Small intestine (tissue), 7 donors: ENCODE data around the gene P2RX6. TPM values are rescaled to one million over a fixed set of nuclear protein-coding genes. Genes with fewer than 3 reads are reported as not detected.
A peak's percentile ranks its signal among the peaks of the same experiment; 100 is the strongest.

Experiments
- DNase-seq, 2 donors: peaks; one replicate each; pipeline versions ENCODE4 v3.0.0 to v3.0.0-alpha.2; 2013
- FAIRE-seq: peaks from 2 replicates; lab custom pipeline; 2012; peaks lifted over from hg19 to GRCh38; lab: Jason Lieb, UNC
- H3K27ac ChIP-seq, 3 donors: one replicate each; pipeline ENCODE4 v1.5.1; 2013; ENCODE audit warnings: low read length in 2 of 3, mild to moderate bottlenecking in 2 of 3, control low read depth in 1 of 3, inconsistent platforms in 1 of 3, low read depth in 1 of 3, moderate library complexity in 1 of 3
- H3K27me3 ChIP-seq, 3 donors: one replicate each; pipeline ENCODE4 v1.6.1; 2013; ENCODE audit warnings: low read length in 3 of 3, inconsistent platforms in 1 of 3; ENCODE audit not compliant: control insufficient read depth in 3 of 3, insufficient read depth in 3 of 3
- H3K36me3 ChIP-seq, 3 donors: one replicate each; pipeline ENCODE4 v1.6.1; 2013; ENCODE audit warnings: low read length in 3 of 3, inconsistent platforms in 1 of 3, low read depth in 1 of 3, mild to moderate bottlenecking in 1 of 3, moderate library complexity in 1 of 3; ENCODE audit not compliant: control insufficient read depth in 3 of 3, insufficient read depth in 2 of 3
- H3K4me1 ChIP-seq, 3 donors: one replicate each; pipeline ENCODE4 v1.6.1; 2013; ENCODE audit warnings: low read length in 2 of 3, inconsistent platforms in 1 of 3, low read depth in 1 of 3, mild to moderate bottlenecking in 1 of 3, moderate library complexity in 1 of 3; ENCODE audit not compliant: control insufficient read depth in 3 of 3, insufficient read depth in 2 of 3
- H3K4me3 ChIP-seq, 3 donors: one replicate each; pipeline ENCODE4 v1.5.1; 2013; ENCODE audit warnings: low read length in 3 of 3, control low read depth in 1 of 3, inconsistent platforms in 1 of 3, low read depth in 1 of 3, mild to moderate bottlenecking in 1 of 3, moderate library complexity in 1 of 3
- H3K9me3 ChIP-seq, 2 donors: one replicate each; pipeline ENCODE4 v1.6.1; 2013; ENCODE audit warnings: low read depth in 1 of 2, low read length in 1 of 2; ENCODE audit not compliant: control insufficient read depth in 2 of 2, insufficient read depth in 1 of 2
- WGBS, 3 donors: extraction: QIAGEN DNeasy Blood & Tissue Kit; methylation state at CpG; one replicate each; pipeline ENCODE4 v1.1.7; 2013; 5-methylcytosine and 5-hydroxymethylcytosine counted together
- polyA plus RNA-seq, 4 donors: library from polyadenylated mRNA; stranded (reverse) in 3 of 4; unstranded in 1 of 4; fragments of 200-250 nt in 3 of 4; fragments of 120-200 nt in 1 of 4; gene quantifications; one replicate each; pipeline versions ENCODE4 v1.2.1 to v1.2.3, GENCODE V29; 2013
- donor health status: healthy with polysubstance abuse.
- donor health status: control.
- donor health status: control.
- donor health status: Bipolar disorder and iron deficiency.
- donor health status: healthy.

Gene P2RX6
- polyA plus RNA-seq, 4 donors, result 0.62 to 0.84 TPM; not detected in 2

DNA sequence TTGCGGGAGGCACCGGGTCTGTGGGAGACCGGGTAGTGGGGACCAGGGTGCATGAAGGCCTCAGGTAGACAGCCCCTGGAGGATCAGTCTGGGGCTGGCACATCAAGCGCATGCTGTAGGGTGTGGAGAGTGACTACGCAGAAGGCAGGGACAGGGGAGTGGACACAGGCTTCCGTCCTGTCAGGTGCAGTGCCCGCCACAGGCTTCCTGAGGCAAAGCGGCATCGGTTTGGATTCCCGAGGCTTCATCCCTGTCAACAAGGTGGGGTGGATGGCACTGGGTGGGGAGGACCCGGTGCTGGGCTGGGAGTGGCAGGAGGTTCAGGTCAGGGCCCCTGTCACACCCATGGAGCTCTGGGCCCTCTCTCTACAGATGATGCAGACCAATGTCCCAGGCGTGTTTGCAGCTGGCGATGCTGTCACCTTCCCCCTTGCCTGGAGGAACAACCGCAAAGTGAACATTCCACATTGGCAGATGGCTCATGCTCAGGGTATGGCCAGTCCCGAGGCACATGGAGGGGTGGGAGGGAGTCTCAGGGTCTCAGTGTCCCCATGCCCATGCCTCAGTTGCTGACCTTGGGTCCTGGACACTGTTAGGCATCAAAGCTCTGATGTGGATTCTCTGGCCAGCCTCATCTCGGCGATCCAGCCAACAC, 37.3 kb upstream of the P2RX6 start:
- no peak for DNase-seq
- 86 to 91% (median 87%) methylated on average over 17 of the region's 17 CpGs for WGBS, 3 donors
- peaks cover 0 to 9% of the 10 kb centered on the region in 2 donors for H3K9me3 ChIP-seq
- peaks cover 0 to 3% (median 0%) of the 10 kb centered on the region in 3 donors for H3K27me3 ChIP-seq
- no peak overlapping the region for H3K4me3 ChIP-seq
- H3K4me1 ChIP-seq, result peaks cover 0 to 25% (median 0%) of the 10 kb centered on the region in 3 donors
- H3K27ac ChIP-seq, result no peak overlapping the region
- no peak for FAIRE-seq
- no peaks in the 10 kb centered on the region for H3K36me3 ChIP-seq

DNA sequence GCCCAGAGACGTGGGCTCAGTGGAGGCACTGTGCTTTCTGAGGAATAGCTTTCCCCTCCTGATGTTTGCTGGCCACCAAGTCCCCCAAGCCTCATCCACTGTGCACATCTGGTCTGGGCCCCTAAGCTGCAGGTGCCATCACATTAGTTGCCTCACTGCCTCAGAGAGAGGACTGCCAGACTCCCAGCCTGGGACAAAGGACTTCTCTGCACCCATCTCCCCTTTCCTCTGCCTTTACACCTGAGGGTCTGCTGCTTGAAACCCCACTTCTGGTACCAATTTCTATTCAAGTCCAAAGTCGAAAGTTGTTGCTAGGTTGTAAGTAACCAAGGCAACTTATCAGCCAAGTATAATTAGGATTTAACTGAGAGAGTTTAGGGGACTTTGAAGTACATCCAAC, 36.5 kb upstream of the P2RX6 start:
- H3K36me3 ChIP-seq, result peaks cover 0 to 4% (median 0%) of the 10 kb centered on the region in 3 donors
- H3K4me3 ChIP-seq, result no peak overlapping the region
- H3K27me3 ChIP-seq, result peaks cover 0 to 3% (median 0%) of the 10 kb centered on the region in 3 donors
- 79 to 88% (median 87%) methylated on average over 2 of the region's 2 CpGs for WGBS, 3 donors
- peaks cover 0 to 31% (median 0%) of the 10 kb centered on the region in 3 donors for H3K4me1 ChIP-seq
- H3K27ac ChIP-seq, result no peak overlapping the region
- FAIRE-seq, result no peak
- peaks cover 0 to 9% of the 10 kb centered on the region in 2 donors for H3K9me3 ChIP-seq
- no peak for DNase-seq

DNA sequence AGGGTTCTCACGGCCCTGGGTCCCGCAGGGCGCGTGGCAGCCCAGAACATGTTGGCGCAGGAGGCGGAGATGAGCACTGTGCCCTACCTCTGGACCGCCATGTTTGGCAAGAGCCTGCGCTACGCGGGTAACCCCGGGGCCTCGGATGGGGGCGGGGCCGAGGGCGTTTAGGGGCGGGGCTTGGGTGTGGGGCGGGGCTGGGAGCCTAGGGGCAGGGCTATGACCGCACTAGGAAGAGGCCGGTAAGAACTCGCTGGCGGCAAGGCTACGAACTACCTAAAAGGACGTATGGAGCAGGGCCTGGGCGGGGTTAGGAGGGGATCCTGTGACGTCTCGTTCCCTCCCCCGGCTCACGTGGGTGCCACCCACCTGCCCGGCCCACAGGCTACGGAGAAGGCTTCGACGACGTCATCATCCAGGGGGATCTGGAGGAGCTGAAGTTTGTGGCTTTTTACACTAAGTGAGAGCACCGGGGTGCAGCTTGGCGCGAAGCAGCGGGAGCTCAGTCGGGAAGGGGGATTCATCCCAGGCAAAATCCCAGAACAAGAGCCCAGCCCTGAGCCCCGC, 35.6 kb upstream of the P2RX6 start:
- H3K9me3 ChIP-seq, result peaks cover 0 to 9% of the 10 kb centered on the region in 2 donors
- FAIRE-seq (no peak), DNase-seq (peak; percentile 76 to 93)
- H3K4me1 ChIP-seq, result peaks cover 0 to 31% (median 0%) of the 10 kb centered on the region in 3 donors
- 13 to 20% (median 18%) methylated on average over 37 to 39 of the region's 39 CpGs for WGBS, 3 donors
- H3K27me3 ChIP-seq, result peaks cover 0 to 3% (median 0%) of the 10 kb centered on the region in 3 donors
- H3K4me3 ChIP-seq, result peak overlapping the region in 1 of 3 donors; percentile 32
- peaks cover 0 to 10% (median 0%) of the 10 kb centered on the region in 3 donors for H3K36me3 ChIP-seq
- peak overlapping the region in 1 of 3 donors; percentile 24 for H3K27ac ChIP-seq

DNA sequence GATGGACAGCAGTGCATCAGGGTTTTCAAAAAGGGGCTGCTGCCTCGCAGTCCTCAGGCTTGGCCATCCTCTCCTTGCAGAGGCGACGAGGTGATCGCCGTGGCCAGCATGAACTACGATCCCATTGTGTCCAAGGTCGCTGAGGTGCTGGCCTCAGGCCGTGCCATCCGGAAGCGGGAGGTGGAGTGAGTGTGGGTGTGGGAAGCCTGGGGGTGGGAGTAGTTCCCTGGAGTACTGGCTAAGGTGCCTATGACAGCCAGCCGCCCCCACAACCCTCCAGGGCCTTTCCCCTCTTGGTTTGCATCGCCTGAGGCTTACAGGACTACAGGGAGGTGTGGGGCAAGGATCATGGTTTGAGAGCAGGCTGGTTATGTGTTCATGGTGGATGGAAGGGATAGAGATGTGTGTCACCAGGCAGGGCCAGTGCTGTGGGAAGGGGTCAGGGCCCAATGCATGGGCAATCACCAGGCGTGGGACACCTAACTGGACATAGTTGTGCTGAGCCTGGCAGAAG, 35.0 kb upstream of the P2RX6 start:
- no peak for FAIRE-seq

DNA sequence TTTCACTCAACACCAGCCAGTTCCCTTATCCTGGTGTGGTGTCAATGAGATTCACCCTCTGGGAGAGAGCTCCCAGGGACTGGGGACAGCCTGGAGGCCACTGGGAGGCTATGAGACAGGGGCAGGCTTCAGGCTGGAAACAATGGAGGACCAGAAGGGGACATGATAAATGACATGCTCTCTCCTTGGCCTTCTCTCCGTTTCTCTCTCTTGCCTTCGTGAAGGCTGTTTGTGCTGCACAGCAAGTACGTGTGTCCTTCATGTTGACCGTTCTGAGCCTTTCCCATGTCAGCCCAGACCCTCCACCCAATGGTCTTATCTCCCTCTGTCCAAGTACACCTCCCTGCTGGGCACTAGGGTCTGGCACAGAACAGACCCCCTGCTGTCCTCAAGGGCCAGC, 34.4 kb upstream of the P2RX6 start:
- Histone ChIP-seq H3K4me1 (peaks cover 0 to 31% (median 0%) of the 10 kb centered on the region in 3 donors), H3K9me3 (peaks cover 0 to 9% of the 10 kb centered on the region in 2 donors), H3K27me3 (peaks cover 0 to 3% (median 0%) of the 10 kb centered on the region in 3 donors), H3K27ac (no peak overlapping the region), H3K4me3 (no peak overlapping the region), H3K36me3 (peaks cover 0 to 19% (median 0%) of the 10 kb centered on the region in 3 donors)
- FAIRE-seq (no peak), DNase-seq (no peak)
- WGBS, 3 donors, result 78 to 98% (median 95%) methylated on average over 4 of the region's 4 CpGs

More for the DNA sequence above, 35.0 kb upstream of the P2RX6 start:
- Histone ChIP-seq H3K27me3 (peaks cover 0 to 3% (median 0%) of the 10 kb centered on the region in 3 donors), H3K4me1 (peaks cover 0 to 31% (median 0%) of the 10 kb centered on the region in 3 donors), H3K4me3 (peak overlapping the region in 1 of 3 donors; percentile 32), H3K9me3 (peaks cover 0 to 9% of the 10 kb centered on the region in 2 donors), H3K36me3 (peaks cover 0 to 15% (median 0%) of the 10 kb centered on the region in 3 donors), H3K27ac (no peak overlapping the region)
- whole genome bisulfite sequencing, 3 donors, result 32 to 52% (median 49%) methylated on average over 12 to 13 of the region's 13 CpGs
- DNase-seq, result no peak

DNA sequence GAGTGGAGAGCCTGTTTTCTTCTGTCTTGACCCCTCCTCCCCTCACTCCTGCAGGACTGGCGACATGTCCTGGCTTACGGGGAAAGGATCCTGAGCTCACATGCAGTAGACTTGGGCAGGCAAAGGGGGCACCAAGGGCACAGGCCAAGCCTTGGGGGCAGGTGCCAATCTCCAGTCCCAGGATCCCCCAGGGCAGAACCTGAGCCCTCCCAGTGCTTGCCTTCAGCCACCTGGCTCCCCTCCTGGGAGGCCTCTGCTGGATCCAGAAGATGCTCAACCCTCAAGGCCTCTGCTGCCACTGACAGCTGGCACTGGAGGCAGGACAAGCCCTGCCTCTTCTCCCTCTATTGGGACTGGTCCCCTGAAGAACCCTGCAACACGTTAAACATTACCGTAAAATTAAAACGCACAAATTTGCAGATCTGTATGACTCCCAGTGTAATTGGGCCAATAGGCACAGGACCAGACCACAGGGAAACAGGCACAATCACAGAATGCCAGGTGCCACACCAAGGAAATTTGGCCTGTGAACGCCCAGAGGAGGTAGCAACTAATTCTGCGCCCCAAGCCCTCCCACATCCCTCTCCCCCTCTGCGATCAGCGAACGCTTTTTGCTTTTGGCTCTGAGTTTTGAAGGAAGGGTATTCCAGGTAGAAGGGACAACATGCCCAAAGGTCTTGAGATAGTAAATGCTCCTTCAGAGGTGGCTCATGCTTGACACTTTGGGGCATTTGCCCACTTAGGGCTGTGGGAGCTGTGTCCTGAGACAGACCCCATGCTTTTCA, 33.8 kb upstream of the P2RX6 start:
- Histone ChIP-seq H3K4me3 (peak overlapping the region; percentile 60 to 98 (median 75)), H3K4me1 (peaks cover 0 to 31% (median 0%) of the 10 kb centered on the region in 3 donors), H3K36me3 (peaks cover 0 to 24% (median 0%) of the 10 kb centered on the region in 3 donors), H3K9me3 (peaks cover 0 to 9% of the 10 kb centered on the region in 2 donors), H3K27ac (peak overlapping the region; percentile 85 to 95 (median 93)), H3K27me3 (peaks cover 0 to 3% (median 0%) of the 10 kb centered on the region in 3 donors)
- FAIRE-seq (no peak), DNase-seq (no peak)
- WGBS, 3 donors, result 54 to 69% (median 59%) methylated on average over 10 of the region's 10 CpGs

DNA sequence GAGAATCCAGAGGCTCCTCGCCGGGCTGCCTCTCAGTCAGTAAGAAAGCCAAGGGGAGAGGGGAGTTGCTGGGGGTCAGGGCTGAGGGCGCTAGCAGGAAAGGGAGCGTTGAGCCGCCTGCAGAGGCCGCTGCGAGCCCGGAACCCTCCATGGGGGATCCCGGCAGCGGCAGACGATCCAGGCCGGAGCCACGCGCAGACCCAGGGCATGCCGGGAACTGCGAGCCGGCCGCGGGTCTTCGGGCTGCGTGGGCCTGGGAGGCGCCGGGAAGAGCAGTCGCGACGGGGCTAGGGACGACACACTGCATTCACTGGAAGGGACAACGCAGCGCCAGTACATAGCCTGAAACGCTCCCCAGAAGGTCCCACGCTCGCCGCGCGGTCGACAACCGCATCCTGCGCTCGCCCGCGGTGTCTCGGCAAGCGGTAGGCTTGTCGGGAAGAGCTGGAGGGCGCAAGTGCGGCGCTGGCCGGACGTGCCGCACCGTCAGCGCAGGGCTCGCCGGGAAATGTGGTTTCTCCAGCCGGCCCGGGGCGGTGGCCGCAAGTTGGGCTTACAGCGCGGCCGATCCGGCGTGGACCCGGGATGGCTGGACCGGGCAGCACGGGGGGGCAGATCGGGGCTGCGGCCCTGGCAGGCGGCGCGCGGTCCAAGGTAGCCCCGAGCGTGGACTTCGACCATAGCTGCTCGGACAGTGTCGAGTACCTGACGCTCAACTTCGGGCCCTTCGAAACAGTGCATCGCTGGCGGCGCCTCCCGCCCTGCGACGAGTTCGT, 33.0 kb upstream of the P2RX6 start, which contains the start of gene LZTR1:
Gene LZTR1 (plus strand): TSS at position 511 of the 776 bp plus-strand sequence. CDS start 75 bp downstream, at position 586.
- Histone ChIP-seq H3K4me1 (peaks cover 0 to 31% (median 0%) of the 10 kb centered on the region in 3 donors), H3K27me3 (peaks cover 0 to 3% (median 0%) of the 10 kb centered on the region in 3 donors), H3K9me3 (peaks cover 0 to 9% of the 10 kb centered on the region in 2 donors), H3K27ac (peak within 1 kb of the TSS; percentile 85 to 95 (median 93)), H3K36me3 (peaks cover 0 to 24% (median 0%) of the 10 kb centered on the region in 3 donors), H3K4me3 (peak within 1 kb of the TSS; percentile 60 to 98 (median 75))
- 0 to 1% (median 0%) methylated on average over 76 to 87 of the region's 87 CpGs for WGBS, 3 donors
- DNase-seq (peak; percentile 84 to 94), FAIRE-seq (no peak)
